CD8-positive, alpha-beta memory T cell (primary cell): ENCODE results near the gene SNTG2. TPM values are rescaled to one million over a fixed set of nuclear protein-coding genes. Genes with fewer than 3 reads are reported as not detected.

Experiments used
- CTCF ChIA-PET: fragments of 350-600 bp; sonication (Branson Sonifier 250); formaldehyde crosslinking; loops from one replicate; lab custom pipeline; 2021; ENCODE audit warnings: antibody characterized with exemption; lab: Charles Lee
- POLR2A ChIA-PET: fragments of 350-600 bp; sonication (Branson Sonifier 250); formaldehyde crosslinking; loops from one replicate; lab custom pipeline; 2021; ENCODE audit warnings: antibody characterized with exemption; lab: Charles Lee
- DNase-seq, 5 donors: peaks; one replicate each; pipeline versions ENCODE4 v3.0.0 to v3.0.0-alpha.2; 2020 to 2022; ENCODE audit warnings: mixed read lengths in 1 of 5
- H3K27ac ChIP-seq: one replicate; pipeline ENCODE4 v1.7.0; 2013; ENCODE audit warnings: low read depth, mild to moderate bottlenecking, low read length, moderate library complexity
- H3K27me3 ChIP-seq: 2 replicates; pipeline ENCODE4 v1.7.0; 2013; ENCODE audit warnings: low read length, mild to moderate bottlenecking; ENCODE audit not compliant: insufficient read depth, poor library complexity, severe bottlenecking
- H3K36me3 ChIP-seq: 2 replicates; pipeline ENCODE4 v1.7.0; 2013; ENCODE audit warnings: mild to moderate bottlenecking, low read length, moderate library complexity; ENCODE audit not compliant: insufficient read depth
- H3K4me1 ChIP-seq: 2 replicates; pipeline ENCODE4 v1.7.0; 2013; ENCODE audit warnings: mild to moderate bottlenecking, low read length, moderate library complexity; ENCODE audit not compliant: insufficient read depth
- H3K4me3 ChIP-seq: 2 replicates; pipeline ENCODE4 v1.7.0; 2013; ENCODE audit warnings: mild to moderate bottlenecking, low read length
- H3K9me3 ChIP-seq: 2 replicates; pipeline ENCODE4 v1.7.0; 2013; ENCODE audit warnings: mild to moderate bottlenecking, low read length
- H3K27ac Mint-ChIP-seq, 8 donors: one replicate each; pipeline ENCODE4 v1.8.0; 2020 to 2021; ENCODE audit warnings: mixed read lengths in 8 of 8, mild to moderate bottlenecking in 6 of 8, inconsistent platforms in 3 of 8, moderate library complexity in 3 of 8
- H3K27me3 Mint-ChIP-seq, 2 donors: one replicate each; pipeline ENCODE4 v1.8.0; 2020 to 2021; ENCODE audit warnings: mixed read lengths in 2 of 2, mild to moderate bottlenecking in 1 of 2, moderate library complexity in 1 of 2
- H3K36me3 Mint-ChIP-seq, 3 donors: one replicate each; pipeline ENCODE4 v1.8.0; 2020 to 2021; ENCODE audit warnings: mixed read lengths in 3 of 3, inconsistent platforms in 1 of 3, mild to moderate bottlenecking in 1 of 3
- H3K4me1 Mint-ChIP-seq, 3 donors: one replicate each; pipeline ENCODE4 v1.8.0; 2020 to 2021; ENCODE audit warnings: mixed read lengths in 3 of 3, inconsistent platforms in 1 of 3, mild to moderate bottlenecking in 1 of 3
- H3K4me3 Mint-ChIP-seq, 7 donors: one replicate each; pipeline ENCODE4 v1.8.0; 2020 to 2021; ENCODE audit warnings: mixed read lengths in 7 of 7, mild to moderate bottlenecking in 6 of 7, moderate library complexity in 4 of 7, inconsistent platforms in 2 of 7
- H3K9me3 Mint-ChIP-seq, 5 donors: one replicate each; pipeline ENCODE4 v1.8.0; 2020 to 2022; ENCODE audit warnings: mixed read lengths in 5 of 5, mild to moderate bottlenecking in 3 of 5, moderate library complexity in 2 of 5, inconsistent platforms in 1 of 5
- polyA plus RNA-seq: library from polyadenylated mRNA; unstranded; fragments of 300-500 nt; fragmentation: Illumina TruSeq; gene quantifications from one replicate; pipeline ENCODE4 v1.2.3, GENCODE V29; 2021
- total RNA-seq, 2 experiments: library from RNA; stranded (reverse); gene quantifications; one replicate each; pipeline ENCODE4 v1.2.3, GENCODE V29; 2021

Gene SNTG2
- total RNA-seq: 1 to 10 TPM; 1.3 to 1.7 TPM
- polyA plus RNA-seq: 0.30 TPM

- CTCF ChIA-PET: interaction anchor here (1.5 kb wide), 1 partner anchor 24 kb away, joined by 4 read pairs; no protein-coding TSS in a partner anchor
- H3K4me3 ChIP-seq: peak within 1 kb of the TSS; percentile 25
- H3K4me1 Mint-ChIP-seq: peaks cover 24 to 55% (median 27%) of the 10 kb centered on the region in 3 donors
Observed at GRCh38 chr2:950080-950966, at the start of gene SNTG2. Gene SNTG2 (plus strand): TSS chr2:950849. CDS start chr2:950997, 148 bp downstream.

GRCh38 chr2:902584-902983 is 48.1 kb upstream of the SNTG2 start:
- no peak for DNase-seq
- Mint-ChIP-seq H3K27me3 (peaks cover 3 to 9% of the 10 kb centered on the region in 2 donors), H3K27ac (no peak overlapping the region), H3K4me3 (no peak overlapping the region), H3K36me3 (peaks cover 0 to 2% (median 0%) of the 10 kb centered on the region in 3 donors), H3K4me1 (peaks cover 0 to 3% (median 0%) of the 10 kb centered on the region in 3 donors), H3K9me3 (peaks cover 5 to 12% (median 12%) of the 10 kb centered on the region in 5 donors)
- Histone ChIP-seq H3K27me3 (no peaks in the 10 kb centered on the region), H3K9me3 (no peaks in the 10 kb centered on the region), H3K27ac (no peak overlapping the region), H3K4me1 (no peaks in the 10 kb centered on the region), H3K4me3 (no peak overlapping the region), H3K36me3 (no peaks in the 10 kb centered on the region)
- ChIA-PET CTCF (no interaction called here), POLR2A (no interaction called here)

More at GRCh38 chr2:950080-950966, at the start of gene SNTG2:
- H3K36me3 ChIP-seq: no peaks in the 10 kb centered on the region
- no peaks in the 10 kb centered on the region for H3K9me3 ChIP-seq
- Mint-ChIP-seq H3K27ac (peak within 1 kb of the TSS in 1 of 8 donors; percentile 36), H3K9me3 (peaks cover 0 to 3% (median 0%) of the 10 kb centered on the region in 5 donors), H3K27me3 (peaks cover 21 to 30% of the 10 kb centered on the region in 2 donors), H3K36me3 (peaks cover 0 to 1% (median 0%) of the 10 kb centered on the region in 3 donors), H3K4me3 (peak within 1 kb of the TSS; percentile 71 to 89 (median 79))
- POLR2A ChIA-PET: interaction anchor here (1.1 kb wide), 1 partner anchor 24 kb away, joined by 11 read pairs; no protein-coding TSS in a partner anchor
- no peaks in the 10 kb centered on the region for H3K27me3 ChIP-seq
- no peak within 1 kb of the TSS for H3K27ac ChIP-seq
- DNase-seq: peak in 4 of 5 donors; percentile 20 to 72 (median 58)
- peaks cover 4% of the 10 kb centered on the region for H3K4me1 ChIP-seq

GRCh38 chr2:903223-903900 is 47.3 kb upstream of the SNTG2 start:
- Mint-ChIP-seq H3K4me3 (no peak overlapping the region), H3K9me3 (peaks cover 5 to 10% (median 7%) of the 10 kb centered on the region in 5 donors), H3K27me3 (peaks cover 3 to 9% of the 10 kb centered on the region in 2 donors), H3K36me3 (no peaks in the 10 kb centered on the region), H3K4me1 (peaks cover 0 to 6% (median 4%) of the 10 kb centered on the region in 3 donors), H3K27ac (no peak overlapping the region)
- no peaks in the 10 kb centered on the region for H3K27me3 ChIP-seq
- CTCF ChIA-PET: no interaction called here
- no peaks in the 10 kb centered on the region for H3K9me3 ChIP-seq
- no peak for DNase-seq
- no peaks in the 10 kb centered on the region for H3K4me1 ChIP-seq
- H3K36me3 ChIP-seq: no peaks in the 10 kb centered on the region
- H3K27ac ChIP-seq: no peak overlapping the region
- no peak overlapping the region for H3K4me3 ChIP-seq
- POLR2A ChIA-PET: no interaction called here

DNA sequence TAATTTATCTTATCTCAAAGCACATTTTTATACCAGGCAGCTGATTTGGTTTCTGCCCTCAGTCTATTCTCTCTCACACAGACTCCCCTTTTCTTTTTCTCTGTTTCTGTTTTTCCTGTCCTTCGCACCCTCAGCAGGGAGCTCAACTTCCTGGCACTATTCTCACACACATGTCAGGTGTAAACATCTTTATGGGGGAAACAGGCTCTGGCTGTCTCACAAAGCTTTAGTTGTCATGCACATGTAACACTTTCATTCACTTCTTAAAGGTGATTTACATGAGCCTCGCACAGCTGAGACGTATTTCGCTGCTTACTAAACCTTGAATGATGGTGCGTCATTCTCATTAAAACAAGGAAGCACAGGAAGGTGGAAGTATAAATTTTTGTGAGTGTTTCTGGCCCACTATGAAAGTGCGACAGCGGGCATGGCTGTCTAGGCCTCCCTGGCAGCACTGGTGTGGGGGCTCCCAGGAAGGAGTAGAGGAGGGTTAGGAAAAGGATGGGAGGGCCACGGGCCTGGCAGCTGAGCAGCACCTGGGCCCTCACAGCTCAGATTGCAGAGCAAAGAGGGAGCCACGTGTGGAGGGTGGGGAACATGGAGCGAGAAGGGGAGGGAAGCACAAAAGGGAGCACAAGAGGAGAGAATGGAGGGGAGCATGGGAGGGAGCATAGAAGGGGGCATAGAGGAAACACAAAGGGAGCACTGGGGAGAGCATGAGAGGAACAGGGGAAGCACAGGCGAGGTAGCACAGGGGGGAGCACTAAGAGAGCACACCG is 46.2 kb upstream of the SNTG2 start:
- DNase-seq: no peak
- Histone ChIP-seq H3K4me1 (no peaks in the 10 kb centered on the region), H3K27ac (no peak overlapping the region), H3K27me3 (no peaks in the 10 kb centered on the region), H3K9me3 (no peaks in the 10 kb centered on the region), H3K36me3 (no peaks in the 10 kb centered on the region), H3K4me3 (no peak overlapping the region)
- Mint-ChIP-seq H3K27me3 (peaks cover 3 to 9% of the 10 kb centered on the region in 2 donors), H3K36me3 (peaks cover 0 to 3% (median 0%) of the 10 kb centered on the region in 3 donors), H3K27ac (peak overlapping the region in 2 of 8 donors; percentile 54 to 60), H3K9me3 (peaks cover 5 to 11% (median 7%) of the 10 kb centered on the region in 5 donors), H3K4me1 (peaks cover 4 to 16% (median 10%) of the 10 kb centered on the region in 3 donors), H3K4me3 (no peak overlapping the region)
- ChIA-PET POLR2A (no interaction called here), CTCF (no interaction called here)

DNA sequence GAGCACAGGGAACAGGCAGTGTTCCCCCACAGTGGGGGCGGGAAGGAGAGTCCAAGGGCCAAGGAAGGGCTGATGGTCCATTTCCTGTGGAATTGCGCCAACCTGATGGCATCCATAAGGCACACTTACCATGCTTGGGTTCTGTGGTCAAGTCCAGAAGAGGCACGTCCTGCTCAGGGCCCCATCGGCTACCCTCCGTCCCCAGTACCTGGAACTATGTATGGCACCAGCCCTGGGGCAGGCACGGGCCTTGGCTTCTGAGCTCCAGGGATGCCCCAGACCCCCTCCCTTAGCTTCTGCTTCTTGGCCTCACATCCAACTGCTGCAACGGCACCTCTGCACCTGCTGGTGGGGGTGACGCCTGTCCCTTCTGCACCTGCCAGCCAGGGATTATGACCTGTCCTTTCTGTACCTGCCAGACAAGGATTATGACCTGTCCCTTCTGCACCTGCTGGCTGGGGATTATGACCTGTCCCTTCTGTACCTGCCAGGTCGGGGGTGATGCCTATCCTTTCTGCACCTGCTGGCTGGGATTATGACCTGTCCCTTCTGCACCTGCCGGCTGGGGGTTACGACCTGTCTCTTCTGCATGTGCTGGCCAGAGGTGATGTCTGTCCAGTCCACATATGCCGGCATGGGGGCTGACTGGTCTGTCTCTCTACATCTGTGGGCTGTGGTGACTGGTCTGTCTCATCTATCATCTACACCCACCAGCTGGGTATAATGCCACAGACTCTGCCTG is 45.4 kb upstream of the SNTG2 start:
- H3K4me3 Mint-ChIP-seq: no peak overlapping the region
- H3K9me3 ChIP-seq: no peaks in the 10 kb centered on the region
- H3K27me3 Mint-ChIP-seq: peaks cover 3 to 9% of the 10 kb centered on the region in 2 donors
- H3K36me3 Mint-ChIP-seq: peaks cover 0 to 3% (median 0%) of the 10 kb centered on the region in 3 donors
- peaks cover 0 to 8% (median 0%) of the 10 kb centered on the region in 5 donors for H3K9me3 Mint-ChIP-seq
- no peak for DNase-seq
- no peaks in the 10 kb centered on the region for H3K36me3 ChIP-seq
- H3K27me3 ChIP-seq: no peaks in the 10 kb centered on the region
- H3K4me3 ChIP-seq: no peak overlapping the region
- CTCF ChIA-PET: no interaction called here
- H3K4me1 ChIP-seq: no peaks in the 10 kb centered on the region
- no peak overlapping the region for H3K27ac Mint-ChIP-seq
- H3K4me1 Mint-ChIP-seq: peaks cover 7 to 19% (median 12%) of the 10 kb centered on the region in 3 donors
- H3K27ac ChIP-seq: no peak overlapping the region
- POLR2A ChIA-PET: no interaction called here

GRCh38 chr2:905833-906140 is 44.9 kb upstream of the SNTG2 start:
- no peaks in the 10 kb centered on the region for H3K4me1 ChIP-seq
- POLR2A ChIA-PET: no interaction called here
- Mint-ChIP-seq H3K27ac (no peak overlapping the region), H3K36me3 (peaks cover 0 to 3% (median 0%) of the 10 kb centered on the region in 3 donors), H3K4me3 (no peak overlapping the region), H3K27me3 (peaks cover 3 to 9% of the 10 kb centered on the region in 2 donors), H3K9me3 (peaks cover 0 to 8% (median 0%) of the 10 kb centered on the region in 5 donors), H3K4me1 (peaks cover 10 to 19% (median 14%) of the 10 kb centered on the region in 3 donors)
- no peak for DNase-seq
- no peak overlapping the region for H3K27ac ChIP-seq
- no peaks in the 10 kb centered on the region for H3K9me3 ChIP-seq
- CTCF ChIA-PET: interaction anchor here (1.1 kb wide), 1 partner anchor 9 kb away, joined by 3 read pairs; no protein-coding TSS in a partner anchor
- no peaks in the 10 kb centered on the region for H3K36me3 ChIP-seq
- no peaks in the 10 kb centered on the region for H3K27me3 ChIP-seq
- H3K4me3 ChIP-seq: no peak overlapping the region

DNA sequence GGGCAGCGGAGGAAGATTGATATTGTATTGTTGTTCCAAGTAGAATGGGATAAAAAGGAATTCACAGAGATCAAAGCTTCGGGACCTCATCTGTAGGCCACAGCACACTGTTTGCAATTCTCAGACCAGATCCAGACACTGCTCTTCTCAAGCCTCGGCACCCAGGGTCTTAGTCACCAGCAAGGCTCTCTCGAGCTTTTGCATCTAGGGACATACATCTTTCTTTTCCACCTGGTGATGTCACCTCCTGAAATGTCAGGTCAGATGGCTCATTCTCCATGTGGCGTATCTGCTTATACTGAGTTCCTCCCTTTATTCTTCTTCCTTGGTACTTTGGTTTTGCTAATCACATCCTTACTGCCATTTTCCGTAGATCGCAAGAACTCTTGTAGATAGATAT is 42.9 kb upstream of the SNTG2 start:
- DNase-seq: no peak
- POLR2A ChIA-PET: no interaction called here

More for the DNA sequence above, 42.9 kb upstream of the SNTG2 start:
- Histone ChIP-seq H3K36me3 (no peaks in the 10 kb centered on the region), H3K4me1 (no peaks in the 10 kb centered on the region), H3K27me3 (no peaks in the 10 kb centered on the region), H3K4me3 (no peak overlapping the region), H3K27ac (no peak overlapping the region), H3K9me3 (no peaks in the 10 kb centered on the region)
- Mint-ChIP-seq H3K9me3 (peaks cover 0 to 4% (median 2%) of the 10 kb centered on the region in 5 donors), H3K4me1 (peaks cover 10 to 19% (median 14%) of the 10 kb centered on the region in 3 donors), H3K27ac (no peak overlapping the region), H3K36me3 (peaks cover 0 to 3% (median 0%) of the 10 kb centered on the region in 3 donors), H3K4me3 (no peak overlapping the region), H3K27me3 (peaks cover 0 to 8% of the 10 kb centered on the region in 2 donors)
- CTCF ChIA-PET: no interaction called here
